NT2/D1 (cell line): Measurements from ENCODE around the gene NT5DC4.

Experiments used
- SUZ12 ChIP-seq: IDR thresholded peaks from 2 replicates; pipeline ENCODE4 v1.6.1; 2011; ENCODE audit not compliant: insufficient read length, insufficient read depth; ENCODE audit errors: extremely low read depth
- YY1 ChIP-seq: IDR thresholded peaks from 2 replicates; pipeline ENCODE4 v1.6.1; 2011; ENCODE audit not compliant: insufficient read length, insufficient read depth
- ZNF274 ChIP-seq: IDR thresholded peaks from 2 replicates; pipeline ENCODE4 v1.6.1; 2011; ENCODE audit warnings: mild to moderate bottlenecking, low read depth, low read length

DNA sequence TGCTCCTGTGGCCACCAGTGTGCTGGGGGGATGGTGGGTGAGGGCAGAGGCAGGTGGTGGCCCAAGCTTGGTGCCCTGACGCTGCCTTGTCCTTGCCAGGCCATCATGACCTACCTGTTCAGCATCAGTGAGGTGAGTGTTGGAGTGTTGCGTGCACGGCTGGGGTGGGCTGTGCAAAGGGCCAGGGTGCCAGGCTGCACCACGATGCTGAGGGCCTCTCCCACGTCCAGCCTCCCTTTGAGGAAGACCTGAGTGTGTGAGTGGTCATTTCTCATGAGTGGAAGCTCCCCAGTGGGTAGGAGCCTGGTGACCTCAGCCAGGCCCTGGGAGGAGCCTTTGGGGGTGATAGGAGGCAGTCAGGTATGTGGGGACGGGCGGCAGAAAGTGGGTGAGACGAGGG lies 3.2 kb downstream of the NT5DC4 start:
- TF ChIP-seq ZNF274 (no peak), SUZ12 (no peak), YY1 (no peak)
